Esophagus squamous epithelium (tissue), 4 donors: Measurements from ENCODE around the gene EPB41L4A.

Source experiments
- POLR2A ChIP-seq, 4 donors: fragments of 450-650 bp; IDR thresholded peaks; one replicate each; pipeline ENCODE4 v1.6.1; 2017; ENCODE audit warnings: antibody characterized with exemption in 4 of 4, mild to moderate bottlenecking in 4 of 4, moderate library complexity in 3 of 4
- TF ChIP-seq, protein P1 (sequence below), 6 experiments: fragments of 450-650 bp in 4 of 6; fragments of 200-600 bp in 2 of 6; sonication (generic) in 2 of 6; IDR thresholded peaks; one replicate each; pipeline ENCODE4 v1.5.1; 2016 to 2019; ENCODE audit warnings: antibody characterized with exemption in 6 of 6, mild to moderate bottlenecking in 4 of 6, moderate library complexity in 4 of 6

- TF ChIP-seq, protein P1, sequence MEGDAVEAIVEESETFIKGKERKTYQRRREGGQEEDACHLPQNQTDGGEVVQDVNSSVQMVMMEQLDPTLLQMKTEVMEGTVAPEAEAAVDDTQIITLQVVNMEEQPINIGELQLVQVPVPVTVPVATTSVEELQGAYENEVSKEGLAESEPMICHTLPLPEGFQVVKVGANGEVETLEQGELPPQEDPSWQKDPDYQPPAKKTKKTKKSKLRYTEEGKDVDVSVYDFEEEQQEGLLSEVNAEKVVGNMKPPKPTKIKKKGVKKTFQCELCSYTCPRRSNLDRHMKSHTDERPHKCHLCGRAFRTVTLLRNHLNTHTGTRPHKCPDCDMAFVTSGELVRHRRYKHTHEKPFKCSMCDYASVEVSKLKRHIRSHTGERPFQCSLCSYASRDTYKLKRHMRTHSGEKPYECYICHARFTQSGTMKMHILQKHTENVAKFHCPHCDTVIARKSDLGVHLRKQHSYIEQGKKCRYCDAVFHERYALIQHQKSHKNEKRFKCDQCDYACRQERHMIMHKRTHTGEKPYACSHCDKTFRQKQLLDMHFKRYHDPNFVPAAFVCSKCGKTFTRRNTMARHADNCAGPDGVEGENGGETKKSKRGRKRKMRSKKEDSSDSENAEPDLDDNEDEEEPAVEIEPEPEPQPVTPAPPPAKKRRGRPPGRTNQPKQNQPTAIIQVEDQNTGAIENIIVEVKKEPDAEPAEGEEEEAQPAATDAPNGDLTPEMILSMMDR (IDR thresholded peaks at IDR 0.05), result no peak
- TF ChIP-seq POLR2A (IDR thresholded peaks at IDR 0.05), result no peak
These were observed 65.4 kb downstream of the EPB41L4A start for GRCh38 chr5:112353678-112354077.
